Dedifferentiated amniotic fluid mesenchymal stem cell (primary cell): ENCODE data around the gene NDUFAF8.

Experiments
- DNase-seq: peaks from one replicate; pipeline ENCODE4 v3.0.0-alpha.2; 2016; ENCODE audit errors: extremely low spot score

The NDUFAF8 gene

GRCh38 chr17:81200695-81201580, 38.2 kb upstream of the NDUFAF8 start:
- DNase-seq = peak; percentile 55

GRCh38 chr17:81202318-81202717, 36.8 kb upstream of the NDUFAF8 start:
- no peak for DNase-seq

- no peak for DNase-seq
These were observed 36.0 kb upstream of the NDUFAF8 start for GRCh38 chr17:81203136-81203535.

- no peak for DNase-seq
These were observed 34.5 kb upstream of the NDUFAF8 start for GRCh38 chr17:81204578-81204977.

- no peak for DNase-seq
These were observed 33.0 kb upstream of the NDUFAF8 start for GRCh38 chr17:81206166-81206565.

- no peak for DNase-seq
These were observed 32.5 kb upstream of the NDUFAF8 start for GRCh38 chr17:81206657-81207056.

- no peak for DNase-seq
These were observed 31.2 kb upstream of the NDUFAF8 start for GRCh38 chr17:81207610-81208581.

- no peak for DNase-seq
These were observed 30.5 kb upstream of the NDUFAF8 start for GRCh38 chr17:81208651-81209050.

GRCh38 chr17:81209141-81209540, 30.0 kb upstream of the NDUFAF8 start:
- DNase-seq = no peak

GRCh38 chr17:81210466-81210865, 28.7 kb upstream of the NDUFAF8 start:
- no peak for DNase-seq

GRCh38 chr17:81210868-81211267, 28.2 kb upstream of the NDUFAF8 start:
- DNase-seq = no peak

- no peak for DNase-seq
These were observed 26.8 kb upstream of the NDUFAF8 start for GRCh38 chr17:81212365-81212764.

GRCh38 chr17:81213978-81214377, 25.1 kb upstream of the NDUFAF8 start:
- DNase-seq = no peak

GRCh38 chr17:81217491-81217890, 21.6 kb upstream of the NDUFAF8 start:
- no peak for DNase-seq

- no peak for DNase-seq
These were observed 20.7 kb upstream of the NDUFAF8 start for GRCh38 chr17:81218459-81218858.

- no peak for DNase-seq
These were observed 20.1 kb upstream of the NDUFAF8 start for GRCh38 chr17:81218991-81219390.

GRCh38 chr17:81219476-81220180, 19.5 kb upstream of the NDUFAF8 start:
- DNase-seq = no peak

GRCh38 chr17:81221371-81221841, 17.7 kb upstream of the NDUFAF8 start:
- DNase-seq = no peak

- DNase-seq = no peak
These were observed 17.1 kb upstream of the NDUFAF8 start for GRCh38 chr17:81221842-81222619.

- DNase-seq = no peak
These were observed 16.6 kb upstream of the NDUFAF8 start for GRCh38 chr17:81222620-81222905.
